Activated naive CD8-positive, alpha-beta T cell treated with anti-CD3 and anti-CD28 coated beads, Interleukin-2, amount 10 ng/mL, durations not matched to agents 7 days and 5 days (primary cell): ENCODE results near the gene ATP13A5. TPM values are rescaled to one million over a fixed set of nuclear protein-coding genes. Genes with fewer than 3 reads are reported as not detected.

Experiments
- ATAC-seq: fragments of 150-1000 bp; cut with Tn5 transposase; one replicate; pipeline ENCODE4 v1.10.0; 2021; ENCODE audit warnings: low read depth, moderate library complexity
- POLR2A ChIA-PET: fragments of 350-600 bp; sonication (Branson Sonifier 250); formaldehyde crosslinking; loops from one replicate; lab custom pipeline; 2021; ENCODE audit warnings: antibody characterized with exemption; lab: Charles Lee
- DNase-seq: peaks from one replicate; pipeline ENCODE4 v3.0.0; 2021
- H3K27ac Mint-ChIP-seq: one replicate; pipeline ENCODE4 v1.8.0; 2022; ENCODE audit warnings: mild to moderate bottlenecking, mixed read lengths
- H3K27me3 Mint-ChIP-seq: one replicate; pipeline ENCODE4 v1.8.0; 2022; ENCODE audit warnings: mild to moderate bottlenecking, moderate library complexity, mixed read lengths
- H3K36me3 Mint-ChIP-seq: one replicate; pipeline ENCODE4 v1.8.0; 2021; ENCODE audit warnings: mild to moderate bottlenecking, mixed read lengths
- H3K4me1 Mint-ChIP-seq: one replicate; pipeline ENCODE4 v1.8.0; 2021; ENCODE audit warnings: mixed read lengths
- H3K4me3 Mint-ChIP-seq: one replicate; pipeline ENCODE4 v1.8.0; 2022; ENCODE audit warnings: mild to moderate bottlenecking, moderate library complexity, mixed read lengths
- H3K9me3 Mint-ChIP-seq: one replicate; pipeline ENCODE4 v1.8.0; 2021; ENCODE audit warnings: mixed read lengths
- total RNA-seq, 2 experiments: library from RNA; stranded (reverse); gene quantifications; one replicate each; pipeline ENCODE4 v1.2.3, GENCODE V29; 2021

ATP13A5 gene
- total RNA-seq, 2 experiments from 2014 or later, result not detected

DNA sequence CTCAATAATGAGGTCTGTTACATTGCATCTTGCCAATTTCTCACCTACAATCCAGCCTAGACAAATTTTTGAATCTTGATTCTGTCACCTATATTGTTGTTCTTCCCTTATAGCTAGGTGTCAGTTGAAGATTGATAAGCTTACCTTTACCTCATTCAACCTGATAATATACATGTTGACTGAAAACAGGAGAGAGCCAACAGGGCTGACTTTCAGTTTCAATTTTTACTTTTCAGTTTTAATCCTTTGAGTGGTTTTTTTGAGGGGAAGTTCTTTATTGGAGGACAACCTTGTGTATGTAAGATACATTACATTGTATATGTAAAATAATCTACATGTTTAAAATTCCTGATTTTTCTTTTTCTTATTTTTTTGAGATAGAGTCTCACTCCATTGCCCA lies 5.8 kb downstream of the ATP13A5 start:
- ATAC-seq (no peak), DNase-seq (no peak)
- Mint-ChIP-seq H3K27me3 (peaks cover 13% of the 10 kb centered on the region), H3K36me3 (no peaks in the 10 kb centered on the region), H3K4me3 (no peak overlapping the region), H3K9me3 (no peaks in the 10 kb centered on the region), H3K4me1 (peaks cover 2% of the 10 kb centered on the region), H3K27ac (no peak overlapping the region)
- POLR2A ChIA-PET, result no interaction called here

DNA sequence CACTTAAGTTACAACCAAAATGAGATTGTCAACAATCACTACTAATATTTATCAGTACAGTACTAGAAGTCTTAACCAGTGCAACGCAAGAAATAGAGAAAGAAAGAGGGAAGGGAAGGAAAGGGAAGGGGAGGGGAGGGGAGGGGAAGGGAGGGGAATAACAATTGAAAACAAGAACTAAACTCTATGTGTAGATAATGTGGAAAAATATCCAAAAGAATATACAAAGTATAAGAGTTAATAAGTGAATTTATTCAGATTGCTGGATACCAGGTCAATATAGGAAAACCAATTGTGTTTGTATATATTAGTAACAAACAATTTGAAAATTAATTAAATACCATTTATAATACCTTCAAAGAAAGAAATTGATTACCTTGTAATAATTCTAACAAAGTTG lies 10.7 kb downstream of the ATP13A5 start:
- H3K27ac Mint-ChIP-seq, result no peak overlapping the region
- DNase-seq (no peak), ATAC-seq (no peak)
- no peak overlapping the region for H3K4me3 Mint-ChIP-seq
- no peaks in the 10 kb centered on the region for H3K9me3 Mint-ChIP-seq
- peaks cover 2% of the 10 kb centered on the region for H3K4me1 Mint-ChIP-seq
- POLR2A ChIA-PET, result no interaction called here
- H3K27me3 Mint-ChIP-seq, result peaks cover 15% of the 10 kb centered on the region
- H3K36me3 Mint-ChIP-seq, result no peaks in the 10 kb centered on the region

DNA sequence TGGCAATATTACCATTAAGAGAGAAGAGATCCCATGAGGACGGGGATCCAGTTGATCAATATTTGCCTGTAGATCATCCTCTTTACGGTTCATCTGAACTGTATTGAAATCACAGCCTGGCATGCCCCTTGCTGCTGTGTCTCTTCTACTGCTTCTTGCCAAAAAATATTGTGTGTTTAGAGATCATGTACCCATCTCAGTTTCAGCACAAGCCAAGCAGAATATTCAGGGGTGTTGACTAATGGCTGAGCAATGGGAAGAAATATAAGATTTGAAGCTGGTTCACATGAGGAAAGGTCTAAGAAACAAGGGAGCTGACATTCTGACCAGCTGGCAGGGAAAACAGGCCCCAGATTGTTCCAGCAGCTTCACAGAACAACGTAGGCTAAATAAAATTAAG lies 21.3 kb downstream of the ATP13A5 start:
- H3K9me3 Mint-ChIP-seq, result no peaks in the 10 kb centered on the region
- no peaks in the 10 kb centered on the region for H3K36me3 Mint-ChIP-seq
- H3K4me3 Mint-ChIP-seq, result no peak overlapping the region
- ATAC-seq, result no peak
- no peak for DNase-seq
- peaks cover 2% of the 10 kb centered on the region for H3K4me1 Mint-ChIP-seq
- POLR2A ChIA-PET, result no interaction called here
- no peaks in the 10 kb centered on the region for H3K27me3 Mint-ChIP-seq
- H3K27ac Mint-ChIP-seq, result no peak overlapping the region

DNA sequence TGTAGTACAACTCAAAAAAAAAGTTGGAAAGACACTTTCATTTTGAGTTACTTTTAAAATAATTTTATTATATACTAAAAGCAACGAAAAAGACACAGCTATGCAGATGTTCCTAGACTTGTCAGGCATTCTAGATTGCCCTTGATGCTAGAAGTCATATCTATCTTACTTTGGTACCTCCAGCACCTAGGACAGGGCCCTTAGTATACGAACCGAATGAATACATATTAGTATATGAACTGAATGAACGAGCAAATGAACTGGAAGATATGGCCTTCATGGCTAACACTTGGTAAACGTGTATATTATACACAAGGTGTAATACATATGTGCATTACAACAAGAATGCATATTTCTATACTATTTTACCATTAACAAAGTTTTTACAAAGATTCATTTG lies 24.1 kb downstream of the ATP13A5 start:
- DNase-seq, result no peak
- H3K27ac Mint-ChIP-seq, result no peak overlapping the region
- H3K4me3 Mint-ChIP-seq, result no peak overlapping the region
- no peak for ATAC-seq
- peaks cover 2% of the 10 kb centered on the region for H3K27me3 Mint-ChIP-seq
- no peaks in the 10 kb centered on the region for H3K9me3 Mint-ChIP-seq
- no peaks in the 10 kb centered on the region for H3K4me1 Mint-ChIP-seq
- POLR2A ChIA-PET, result no interaction called here
- H3K36me3 Mint-ChIP-seq, result no peaks in the 10 kb centered on the region

DNA sequence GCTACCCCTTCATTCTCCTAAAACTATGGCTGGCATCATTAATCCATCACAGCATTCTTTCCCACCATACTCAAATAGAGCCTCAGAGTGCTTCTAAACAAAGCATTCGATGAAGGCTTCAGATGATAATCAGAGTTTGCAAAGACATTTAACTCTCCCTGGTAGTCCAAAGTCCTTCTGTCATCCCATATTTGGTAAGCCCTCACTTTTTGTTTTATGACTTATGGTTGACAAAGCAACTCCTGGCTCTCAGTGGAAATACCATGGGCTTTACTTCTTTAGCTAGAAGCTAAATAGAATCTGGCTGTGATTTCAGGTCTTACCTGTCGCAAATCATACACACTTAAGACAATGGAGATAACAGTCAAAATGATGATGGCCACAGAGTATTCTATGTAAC lies 27.8 kb downstream of the ATP13A5 start:
- Mint-ChIP-seq H3K4me3 (no peak overlapping the region), H3K27me3 (peaks cover 2% of the 10 kb centered on the region), H3K4me1 (no peaks in the 10 kb centered on the region), H3K36me3 (no peaks in the 10 kb centered on the region), H3K27ac (no peak overlapping the region), H3K9me3 (no peaks in the 10 kb centered on the region)
- ATAC-seq, result no peak
- POLR2A ChIA-PET, result no interaction called here
- DNase-seq, result no peak

DNA sequence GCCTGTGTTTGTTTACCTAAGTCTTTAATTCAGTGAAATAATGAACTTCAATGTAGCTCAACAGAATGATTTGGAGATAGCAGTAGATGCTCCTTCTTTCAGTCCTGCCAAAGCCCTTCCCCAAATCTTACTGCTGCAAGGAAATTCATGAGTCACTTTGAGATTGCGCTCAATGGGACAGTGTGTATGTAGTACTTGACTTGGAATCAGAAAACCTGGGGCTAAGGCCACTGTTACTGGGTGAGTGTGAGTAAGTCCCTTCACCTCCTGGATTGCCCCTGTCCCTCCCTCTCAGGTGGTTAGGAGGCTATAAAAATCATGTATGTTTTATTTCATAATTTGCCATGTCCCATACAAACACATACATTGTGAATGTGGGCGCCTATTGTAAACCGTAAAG lies 29.9 kb downstream of the ATP13A5 start:
- H3K9me3 Mint-ChIP-seq, result no peaks in the 10 kb centered on the region
- ATAC-seq, result no peak
- no peak overlapping the region for H3K27ac Mint-ChIP-seq
- H3K36me3 Mint-ChIP-seq, result no peaks in the 10 kb centered on the region
- DNase-seq, result no peak
- H3K27me3 Mint-ChIP-seq, result peaks cover 2% of the 10 kb centered on the region
- H3K4me3 Mint-ChIP-seq, result no peak overlapping the region
- H3K4me1 Mint-ChIP-seq, result no peaks in the 10 kb centered on the region
- POLR2A ChIA-PET, result no interaction called here

DNA sequence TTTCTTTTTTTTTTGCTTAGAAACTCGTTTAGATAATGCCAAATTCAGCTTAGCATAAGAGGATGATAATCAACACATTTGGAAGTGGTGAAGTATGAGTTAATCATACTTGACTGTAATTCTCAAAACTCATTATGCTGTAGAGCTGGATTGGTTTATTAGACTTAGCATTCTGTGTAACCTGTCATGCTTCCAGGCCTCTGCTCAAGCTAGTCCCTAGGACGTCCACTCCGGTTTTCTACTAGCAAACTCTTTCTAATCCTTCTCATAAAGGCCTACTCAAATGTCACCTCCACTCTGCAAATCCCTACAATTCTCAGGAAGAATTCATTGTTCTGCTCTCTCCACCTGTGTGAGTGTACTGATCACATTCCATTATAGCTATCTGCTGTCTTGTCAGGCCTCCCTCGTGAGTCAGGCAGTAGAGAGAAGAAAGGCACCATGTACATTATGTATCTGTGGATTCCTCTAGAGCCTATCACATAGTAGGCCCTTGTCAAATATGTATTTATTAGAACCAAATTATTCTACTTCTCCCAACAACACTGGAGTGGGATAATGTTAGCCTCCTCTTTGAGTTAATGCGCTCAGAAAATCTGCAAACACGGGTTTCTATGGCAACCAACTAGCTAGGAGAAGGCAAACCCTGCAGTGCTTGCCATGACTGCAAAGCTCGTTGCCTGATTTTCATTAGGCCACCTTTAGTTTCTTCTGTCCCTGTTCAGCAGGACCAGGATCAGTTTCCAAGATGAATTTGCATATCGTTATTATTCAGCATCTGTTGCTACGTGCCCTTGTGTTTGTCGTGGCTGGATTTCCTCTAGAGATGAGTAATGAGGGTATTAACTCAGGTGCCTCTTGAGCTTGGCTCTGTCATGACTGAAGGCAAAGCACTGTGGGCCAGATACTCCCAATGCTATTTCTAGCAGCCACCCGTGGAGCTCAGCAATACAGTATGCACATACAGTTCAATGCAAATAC lies 30.7 kb downstream of the ATP13A5 start:
- H3K36me3 Mint-ChIP-seq, result no peaks in the 10 kb centered on the region
- H3K4me1 Mint-ChIP-seq, result no peaks in the 10 kb centered on the region
- no peak for ATAC-seq
- H3K27ac Mint-ChIP-seq, result no peak overlapping the region
- no peak for DNase-seq
- peaks cover 2% of the 10 kb centered on the region for H3K27me3 Mint-ChIP-seq
- no peak overlapping the region for H3K4me3 Mint-ChIP-seq
- POLR2A ChIA-PET, result no interaction called here
- no peaks in the 10 kb centered on the region for H3K9me3 Mint-ChIP-seq

DNA sequence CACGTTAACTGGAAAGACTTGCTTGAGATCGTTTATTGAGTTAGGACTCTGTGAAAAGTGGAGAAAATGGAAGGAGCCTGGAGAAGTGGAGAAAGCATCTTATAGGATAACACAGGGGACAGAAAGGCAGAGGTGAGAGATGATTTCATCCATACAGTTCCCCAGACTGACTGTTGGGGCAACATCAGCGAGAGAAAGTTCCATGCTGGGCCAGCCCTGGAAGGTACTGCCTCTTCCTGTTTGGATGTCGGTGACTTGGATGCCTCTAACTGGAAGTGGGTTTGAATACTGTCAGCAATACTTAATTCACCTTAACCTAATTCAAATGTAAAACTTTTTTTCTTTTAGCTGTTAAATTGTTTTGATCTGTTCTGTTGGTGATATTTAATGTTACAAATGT lies 32.3 kb downstream of the ATP13A5 start:
- Mint-ChIP-seq H3K4me1 (no peaks in the 10 kb centered on the region), H3K27me3 (peaks cover 2% of the 10 kb centered on the region), H3K4me3 (no peak overlapping the region)

DNA sequence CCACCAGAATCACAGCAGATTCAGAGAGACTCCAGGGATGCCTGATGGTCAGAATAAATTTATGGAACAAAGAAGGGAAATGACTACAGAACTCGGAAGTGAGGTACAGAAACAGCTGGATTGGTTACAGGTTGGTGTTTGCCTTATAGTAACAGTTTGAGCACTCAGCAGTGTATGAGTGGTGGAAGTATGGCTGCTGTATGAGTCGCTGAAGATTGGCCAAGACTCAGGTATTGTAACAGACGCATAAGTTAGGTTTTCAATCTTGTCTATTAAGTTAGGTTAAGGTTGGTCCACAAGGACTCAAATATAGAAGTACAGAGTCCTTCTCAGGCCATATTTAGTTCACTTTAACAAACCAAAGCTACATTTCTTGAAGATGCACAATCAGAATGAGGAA lies 33.1 kb downstream of the ATP13A5 start:
- Mint-ChIP-seq H3K27me3 (peaks cover 2% of the 10 kb centered on the region), H3K4me3 (no peak overlapping the region), H3K27ac (no peak overlapping the region), H3K9me3 (no peaks in the 10 kb centered on the region), H3K36me3 (no peaks in the 10 kb centered on the region), H3K4me1 (no peaks in the 10 kb centered on the region)
- ATAC-seq (no peak), DNase-seq (no peak)
- POLR2A ChIA-PET, result no interaction called here

More for the DNA sequence above, 32.3 kb downstream of the ATP13A5 start:
- POLR2A ChIA-PET, result no interaction called here
- Mint-ChIP-seq H3K36me3 (no peaks in the 10 kb centered on the region), H3K9me3 (no peaks in the 10 kb centered on the region), H3K27ac (no peak overlapping the region)
- DNase-seq, result no peak
- ATAC-seq, result no peak

DNA sequence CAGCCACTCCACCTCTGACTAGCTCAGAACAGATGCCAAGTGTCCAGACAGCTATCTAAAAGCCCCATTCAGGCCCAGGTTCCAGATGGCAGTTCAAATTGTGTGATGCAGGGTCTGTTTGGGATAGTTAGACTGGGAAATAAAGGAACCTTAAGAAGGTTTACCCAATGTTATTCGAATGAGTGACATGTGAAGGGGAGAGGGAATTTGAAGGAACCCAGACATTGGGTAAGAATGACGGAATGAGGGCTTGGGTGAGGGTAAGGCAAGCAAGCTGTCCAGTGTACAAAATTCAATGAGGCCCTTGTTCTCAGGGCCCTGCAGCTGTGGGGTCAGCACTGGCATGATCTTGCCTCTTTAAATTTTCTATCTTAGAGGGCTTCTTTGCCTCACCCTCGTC lies 34.1 kb downstream of the ATP13A5 start:
- no peak overlapping the region for H3K27ac Mint-ChIP-seq
- peaks cover 2% of the 10 kb centered on the region for H3K27me3 Mint-ChIP-seq
- H3K36me3 Mint-ChIP-seq, result no peaks in the 10 kb centered on the region
- H3K4me1 Mint-ChIP-seq, result no peaks in the 10 kb centered on the region
- no peaks in the 10 kb centered on the region for H3K9me3 Mint-ChIP-seq
- POLR2A ChIA-PET, result no interaction called here
- no peak overlapping the region for H3K4me3 Mint-ChIP-seq
- DNase-seq, result no peak
- ATAC-seq, result no peak

DNA sequence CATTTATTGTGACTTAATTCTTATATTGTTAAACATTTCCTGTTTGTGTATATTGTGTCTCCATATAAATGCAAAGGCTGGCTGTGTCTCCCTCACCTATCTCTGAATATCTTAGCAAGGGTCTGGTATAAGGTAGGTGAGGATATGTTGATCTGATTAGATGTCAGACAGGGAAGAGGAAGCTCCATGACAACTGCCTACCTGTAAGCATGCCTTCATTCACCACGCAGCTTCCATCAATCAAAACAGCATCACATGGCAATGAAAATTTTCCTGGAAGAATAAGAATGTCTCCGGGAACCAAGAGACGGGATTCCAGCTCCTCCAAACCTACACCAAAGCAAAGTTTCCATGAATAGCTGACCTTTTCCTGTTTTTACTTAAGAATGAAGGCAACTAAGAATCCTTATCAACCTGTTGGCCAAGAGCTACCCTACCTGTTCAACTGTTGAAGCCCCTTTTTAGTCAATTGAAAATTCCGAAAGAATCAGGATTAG lies 34.8 kb downstream of the ATP13A5 start:
- Mint-ChIP-seq H3K27ac (no peak overlapping the region), H3K9me3 (no peaks in the 10 kb centered on the region), H3K4me3 (no peak overlapping the region), H3K27me3 (peaks cover 2% of the 10 kb centered on the region), H3K4me1 (no peaks in the 10 kb centered on the region), H3K36me3 (no peaks in the 10 kb centered on the region)
- DNase-seq, result no peak
- ATAC-seq, result no peak
- POLR2A ChIA-PET, result no interaction called here

DNA sequence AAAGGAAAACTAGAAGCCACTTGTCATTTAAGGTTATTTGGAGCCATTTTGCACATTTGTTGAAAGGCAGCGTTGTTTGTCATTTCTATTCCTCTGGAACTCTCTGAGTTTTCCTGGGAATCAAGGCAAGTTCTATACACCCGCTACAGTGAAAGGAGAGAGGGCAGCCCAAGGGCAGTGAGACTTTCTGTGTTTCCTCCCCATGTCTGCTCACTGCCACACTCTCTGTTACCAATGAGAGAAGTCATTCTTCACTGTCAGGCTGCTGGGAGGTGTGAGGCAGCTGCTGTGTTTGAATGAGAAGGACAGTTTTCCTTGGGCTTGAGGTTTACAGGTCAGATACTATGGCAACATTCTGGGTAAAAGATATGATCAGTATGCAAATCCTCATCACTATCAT lies 36.0 kb downstream of the ATP13A5 start:
- POLR2A ChIA-PET, result no interaction called here
- Mint-ChIP-seq H3K9me3 (no peaks in the 10 kb centered on the region), H3K27me3 (peaks cover 4% of the 10 kb centered on the region), H3K4me3 (no peak overlapping the region), H3K27ac (no peak overlapping the region), H3K36me3 (no peaks in the 10 kb centered on the region), H3K4me1 (no peaks in the 10 kb centered on the region)
- ATAC-seq, result no peak
- DNase-seq, result no peak

DNA sequence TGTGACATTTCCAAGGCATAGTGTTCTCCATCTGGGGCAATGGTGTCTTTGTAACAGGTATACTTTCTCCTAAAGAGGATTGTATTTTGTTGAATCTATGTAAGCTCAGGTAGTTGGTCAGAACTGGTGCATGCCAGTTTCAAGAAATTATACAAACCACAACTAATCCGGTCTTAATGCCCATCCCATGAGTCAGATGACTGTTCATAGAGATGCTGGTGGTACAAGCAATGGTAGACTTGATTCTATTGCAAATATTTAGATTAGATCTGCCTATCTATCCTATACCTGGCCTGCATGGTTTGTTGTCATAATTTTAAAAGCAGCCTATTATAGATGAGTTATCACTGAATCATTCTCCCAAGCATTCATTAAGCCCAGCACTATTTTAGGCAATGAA lies 43.5 kb downstream of the ATP13A5 start:
- POLR2A ChIA-PET, result no interaction called here
- peaks cover 2% of the 10 kb centered on the region for H3K9me3 Mint-ChIP-seq
- H3K4me3 Mint-ChIP-seq, result no peak overlapping the region
- H3K27ac Mint-ChIP-seq, result no peak overlapping the region
- H3K4me1 Mint-ChIP-seq, result no peaks in the 10 kb centered on the region
- no peaks in the 10 kb centered on the region for H3K36me3 Mint-ChIP-seq
- DNase-seq (no peak), ATAC-seq (no peak)
- peaks cover 2% of the 10 kb centered on the region for H3K27me3 Mint-ChIP-seq

DNA sequence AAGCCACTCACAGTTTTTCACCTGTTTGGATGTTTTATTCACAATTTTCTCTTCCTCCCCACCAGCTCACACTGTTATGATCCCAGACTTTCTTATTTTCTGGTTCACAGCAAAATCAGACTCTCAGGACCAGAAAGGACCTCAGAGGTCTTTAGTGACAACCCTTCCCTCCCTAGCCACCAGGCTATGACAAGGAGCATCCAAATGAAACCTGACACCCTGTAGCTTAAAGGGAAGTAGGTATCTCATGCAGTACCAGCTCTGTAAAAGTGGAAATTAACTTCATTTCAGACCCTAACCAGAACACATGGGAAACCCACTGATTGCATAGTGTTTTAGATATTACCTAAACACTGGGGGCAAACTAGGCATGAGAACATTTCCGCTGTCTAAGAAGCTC lies 45.3 kb downstream of the ATP13A5 start:
- peaks cover 2% of the 10 kb centered on the region for H3K27me3 Mint-ChIP-seq
- DNase-seq, result no peak
- H3K9me3 Mint-ChIP-seq, result peaks cover 2% of the 10 kb centered on the region
- H3K4me1 Mint-ChIP-seq, result no peaks in the 10 kb centered on the region
- H3K27ac Mint-ChIP-seq, result no peak overlapping the region
- no peaks in the 10 kb centered on the region for H3K36me3 Mint-ChIP-seq
- POLR2A ChIA-PET, result no interaction called here
- ATAC-seq, result no peak
- no peak overlapping the region for H3K4me3 Mint-ChIP-seq
